MM.1S (cell line): ENCODE data around the gene IFT80.

ENCODE experiments used
- DNase-seq: peaks from one replicate; pipeline ENCODE4 v3.0.0-alpha.2; 2015
- H2AFZ ChIP-seq: fragments of 300-600 bp; sonication (generic); 2 replicates; pipeline ENCODE4 v1.6.0; 2016; ENCODE audit warnings: antibody characterized with exemption, low read length
- H3F3A ChIP-seq: fragments of 300-600 bp; sonication (generic); 2 replicates; pipeline ENCODE4 v1.6.1; 2016; ENCODE audit warnings: mild to moderate bottlenecking, antibody characterized with exemption, low read length, moderate library complexity, mixed read lengths; ENCODE audit not compliant: insufficient read depth
- H3K27ac ChIP-seq: fragments of 300-600 bp; sonication (generic); 2 replicates; pipeline ENCODE4 v1.5.1; 2016; ENCODE audit warnings: mild to moderate bottlenecking, low read length
- H3K27me3 ChIP-seq: fragments of 300-600 bp; sonication (generic); replicated peaks from 2 replicates; pipeline ENCODE4 v1.6.0; 2016; ENCODE audit warnings: low read length; ENCODE audit not compliant: insufficient read depth
- H3K36me3 ChIP-seq: fragments of 300-600 bp; sonication (generic); replicated peaks from 2 replicates; pipeline ENCODE4 v1.6.1; 2016; ENCODE audit warnings: mild to moderate bottlenecking, low read length, mixed read lengths; ENCODE audit not compliant: insufficient read depth
- H3K4me1 ChIP-seq: fragments of 300-600 bp; sonication (generic); 2 replicates; pipeline ENCODE4 v1.6.1; 2016; ENCODE audit warnings: low read length, mixed read lengths
- H3K4me2 ChIP-seq: fragments of 300-600 bp; sonication (generic); 2 replicates; pipeline ENCODE4 v1.6.0; 2016; ENCODE audit warnings: low read depth, low read length
- H3K4me3 ChIP-seq: fragments of 300-600 bp; sonication (generic); 2 replicates; pipeline ENCODE4 v1.5.1; 2016; ENCODE audit warnings: low read length, mixed read lengths
- H3K79me2 ChIP-seq: fragments of 300-600 bp; sonication (generic); 2 replicates; pipeline ENCODE4 v1.6.1; 2016; ENCODE audit warnings: mixed run types, low read length, mixed read lengths
- H3K9ac ChIP-seq: fragments of 300-600 bp; sonication (generic); 2 replicates; pipeline ENCODE4 v1.6.1; 2016; ENCODE audit warnings: low read length, mixed read lengths
- H3K9me2 ChIP-seq: fragments of 300-600 bp; sonication (generic); replicated peaks from 2 replicates; pipeline ENCODE4 v1.6.1; 2016; ENCODE audit warnings: mild to moderate bottlenecking, low read length, mixed read lengths; ENCODE audit not compliant: insufficient read depth
- H3K9me3 ChIP-seq: fragments of 300-600 bp; sonication (generic); replicated peaks from 2 replicates; pipeline ENCODE4 v1.6.1; 2016; ENCODE audit warnings: mild to moderate bottlenecking, low read length, mixed read lengths; ENCODE audit not compliant: insufficient read depth
- H4K20me1 ChIP-seq: fragments of 300-600 bp; sonication (generic); 2 replicates; pipeline ENCODE4 v1.6.1; 2016; ENCODE audit warnings: mild to moderate bottlenecking, low read length, moderate library complexity, mixed read lengths; ENCODE audit not compliant: insufficient read depth
- EZH2 ChIP-seq: fragments of 300-600 bp; sonication (generic); optimal IDR thresholded peaks from 2 replicates; pipeline ENCODE3; 2017; ENCODE audit warnings: low read depth, mild to moderate bottlenecking, antibody characterized with exemption, low read length, mixed read lengths
- EZH2phosphoT487 ChIP-seq: fragments of 300-600 bp; sonication (generic); IDR thresholded peaks from 2 replicates; pipeline ENCODE4 v1.6.1; 2018; ENCODE audit warnings: antibody characterized with exemption, low read length
- TF ChIP-seq, protein P1 (sequence below): fragments of 300-600 bp; sonication (generic); IDR thresholded peaks from 2 replicates; pipeline ENCODE4 v1.5.1; 2016; ENCODE audit warnings: antibody characterized with exemption, low read length, mixed read lengths

Gene IFT80

DNA sequence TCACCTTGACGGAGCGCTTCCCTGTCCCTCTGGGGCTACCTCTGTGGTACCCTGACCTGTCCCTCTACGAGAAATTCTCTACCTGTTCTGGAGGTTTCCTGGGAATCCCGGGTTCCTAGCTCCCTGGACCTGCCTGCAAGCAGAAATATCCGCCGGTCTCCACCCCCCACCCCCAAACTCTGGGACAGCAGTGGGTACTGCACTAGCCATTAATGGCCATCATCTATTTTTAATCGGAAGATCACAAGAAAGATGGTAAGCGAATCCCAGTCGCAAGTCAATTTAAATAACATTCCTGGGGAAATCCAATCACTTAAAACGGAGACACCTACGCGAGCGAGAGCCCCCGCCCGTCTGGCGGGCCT, 174.2 kb downstream of the IFT80 start:
- H3K4me1 ChIP-seq: peaks cover 4% of the 10 kb centered on the region; the same call in 1 of the 2 replicates
- no peak for DNase-seq
- peak overlapping the region; percentile 59 for H3K4me3 ChIP-seq
- no peaks in the 10 kb centered on the region for H3K9me3 ChIP-seq
- H2AFZ ChIP-seq: peak overlapping the region; percentile 45
- H3K27ac ChIP-seq: no peak overlapping the region
- H3F3A ChIP-seq: no peaks in the 10 kb centered on the region; the same call in 1 of the 2 replicates
- H3K9me2 ChIP-seq: no peaks in the 10 kb centered on the region
- H3K79me2 ChIP-seq: no peaks in the 10 kb centered on the region
- peak overlapping the region; percentile 81 for H3K4me2 ChIP-seq
- no peaks in the 10 kb centered on the region for H3K36me3 ChIP-seq
- no peak for TF ChIP-seq EZH2
- no peak for TF ChIP-seq EZH2phosphoT487
- TF ChIP-seq, protein P1, sequence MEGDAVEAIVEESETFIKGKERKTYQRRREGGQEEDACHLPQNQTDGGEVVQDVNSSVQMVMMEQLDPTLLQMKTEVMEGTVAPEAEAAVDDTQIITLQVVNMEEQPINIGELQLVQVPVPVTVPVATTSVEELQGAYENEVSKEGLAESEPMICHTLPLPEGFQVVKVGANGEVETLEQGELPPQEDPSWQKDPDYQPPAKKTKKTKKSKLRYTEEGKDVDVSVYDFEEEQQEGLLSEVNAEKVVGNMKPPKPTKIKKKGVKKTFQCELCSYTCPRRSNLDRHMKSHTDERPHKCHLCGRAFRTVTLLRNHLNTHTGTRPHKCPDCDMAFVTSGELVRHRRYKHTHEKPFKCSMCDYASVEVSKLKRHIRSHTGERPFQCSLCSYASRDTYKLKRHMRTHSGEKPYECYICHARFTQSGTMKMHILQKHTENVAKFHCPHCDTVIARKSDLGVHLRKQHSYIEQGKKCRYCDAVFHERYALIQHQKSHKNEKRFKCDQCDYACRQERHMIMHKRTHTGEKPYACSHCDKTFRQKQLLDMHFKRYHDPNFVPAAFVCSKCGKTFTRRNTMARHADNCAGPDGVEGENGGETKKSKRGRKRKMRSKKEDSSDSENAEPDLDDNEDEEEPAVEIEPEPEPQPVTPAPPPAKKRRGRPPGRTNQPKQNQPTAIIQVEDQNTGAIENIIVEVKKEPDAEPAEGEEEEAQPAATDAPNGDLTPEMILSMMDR: no peak
- H4K20me1 ChIP-seq: no peaks in the 10 kb centered on the region
- 0 out of 2 replicates have a peak, but pooled peaks cover 4% of the 10 kb centered on the region for H3K27me3 ChIP-seq
- H3K9ac ChIP-seq: no peak overlapping the region; the same call in 1 of the 2 replicates

DNA sequence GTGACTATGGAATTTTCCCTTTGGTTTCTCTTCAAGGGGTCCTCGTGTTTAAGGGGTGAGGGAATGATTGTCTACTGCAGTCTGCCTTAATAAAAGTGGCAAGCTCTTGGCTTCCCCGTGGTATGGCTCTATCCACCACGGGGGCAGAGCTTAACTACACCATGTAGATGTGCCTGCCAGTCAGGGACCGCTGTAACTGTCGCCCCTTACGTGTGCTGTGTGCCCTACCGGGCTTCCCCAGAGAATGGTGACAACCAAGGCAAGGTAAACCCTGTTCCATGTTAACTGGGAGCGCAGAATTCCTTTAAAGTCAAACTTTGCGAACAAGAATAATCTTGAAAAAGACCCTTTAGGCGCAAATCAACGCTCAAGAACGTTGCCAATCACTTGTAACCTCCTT, 174.8 kb downstream of the IFT80 start:
- Histone ChIP-seq H3K36me3 (no peaks in the 10 kb centered on the region), H2AFZ (no peak overlapping the region), H4K20me1 (no peaks in the 10 kb centered on the region), H3K9ac (no peak overlapping the region), H3K4me2 (no peak overlapping the region), H3K9me2 (no peaks in the 10 kb centered on the region), H3K4me1 (peaks cover 4% of the 10 kb centered on the region; the same call in 1 of the 2 replicates), H3K4me3 (no peak overlapping the region), H3K27me3 (0 out of 2 replicates have a peak, but pooled peaks cover 4% of the 10 kb centered on the region), H3K9me3 (no peaks in the 10 kb centered on the region), H3K27ac (no peak overlapping the region), H3K79me2 (no peaks in the 10 kb centered on the region), H3F3A (no peaks in the 10 kb centered on the region; the same call in 1 of the 2 replicates)
- DNase-seq: no peak
- TF ChIP-seq, protein P1: no peak
- no peak for TF ChIP-seq EZH2phosphoT487
- no peak for TF ChIP-seq EZH2

DNA sequence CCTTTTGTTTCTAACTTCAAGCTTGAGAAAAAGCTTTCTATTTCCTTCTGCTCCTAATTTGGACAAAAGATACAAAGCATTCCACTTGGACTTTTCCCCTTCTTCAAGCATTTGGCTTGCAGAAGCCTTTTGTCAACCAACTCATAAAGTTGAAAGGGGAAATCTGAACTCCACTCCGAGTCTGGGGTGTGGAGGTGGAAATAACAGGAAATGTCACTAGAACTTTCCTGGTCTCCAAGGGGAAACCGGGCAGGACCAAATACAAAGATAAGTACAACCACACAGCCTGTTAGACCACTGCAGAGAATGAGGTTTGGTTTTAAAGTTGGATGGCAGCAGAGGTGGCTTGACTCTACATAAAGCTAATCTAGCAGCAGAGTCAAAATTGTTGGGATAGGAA, 178.0 kb downstream of the IFT80 start:
- Histone ChIP-seq H2AFZ (no peak overlapping the region), H3K9me3 (no peaks in the 10 kb centered on the region), H3K4me2 (no peak overlapping the region), H3K4me1 (no peaks in the 10 kb centered on the region), H3K27ac (no peak overlapping the region), H3K9ac (no peak overlapping the region), H3K27me3 (0 out of 2 replicates have a peak, but pooled peaks cover 4% of the 10 kb centered on the region), H3K36me3 (no peaks in the 10 kb centered on the region), H3K79me2 (no peaks in the 10 kb centered on the region), H4K20me1 (no peaks in the 10 kb centered on the region), H3K9me2 (no peaks in the 10 kb centered on the region), H3F3A (no peaks in the 10 kb centered on the region; the same call in 1 of the 2 replicates), H3K4me3 (no peak overlapping the region)
- DNase-seq: no peak
- TF ChIP-seq EZH2 (no peak), EZH2phosphoT487 (no peak)
- TF ChIP-seq, protein P1: no peak
